ENCODE data around the gene QDPR.

Gene QDPR

DNA sequence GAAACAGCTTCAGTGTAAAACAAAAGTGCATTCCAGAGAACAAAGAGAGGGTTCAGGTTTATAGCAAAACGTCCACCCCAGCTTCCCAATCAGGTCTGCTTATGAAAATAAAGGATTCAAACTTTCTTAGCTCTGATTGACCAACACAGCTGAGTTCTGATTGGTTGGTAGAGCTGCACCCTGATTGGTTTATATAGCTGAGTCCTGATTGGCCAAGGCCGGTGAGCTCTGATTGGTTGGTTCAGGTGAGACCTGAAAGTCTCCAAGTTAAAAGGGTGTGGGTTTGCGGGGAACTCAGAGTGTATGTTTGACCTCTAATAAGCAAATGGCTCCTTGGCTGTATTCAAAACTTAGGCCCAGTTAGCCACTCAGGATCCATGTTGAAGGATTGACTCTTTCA, 24.0 kb upstream of the QDPR start:
- no peak for ATAC-seq
- TF ChIP-seq ZC3H10 (CRISPR knock-in tag; IDR thresholded peaks at IDR 0.05): no peak
- TF ChIP-seq, protein P1, sequence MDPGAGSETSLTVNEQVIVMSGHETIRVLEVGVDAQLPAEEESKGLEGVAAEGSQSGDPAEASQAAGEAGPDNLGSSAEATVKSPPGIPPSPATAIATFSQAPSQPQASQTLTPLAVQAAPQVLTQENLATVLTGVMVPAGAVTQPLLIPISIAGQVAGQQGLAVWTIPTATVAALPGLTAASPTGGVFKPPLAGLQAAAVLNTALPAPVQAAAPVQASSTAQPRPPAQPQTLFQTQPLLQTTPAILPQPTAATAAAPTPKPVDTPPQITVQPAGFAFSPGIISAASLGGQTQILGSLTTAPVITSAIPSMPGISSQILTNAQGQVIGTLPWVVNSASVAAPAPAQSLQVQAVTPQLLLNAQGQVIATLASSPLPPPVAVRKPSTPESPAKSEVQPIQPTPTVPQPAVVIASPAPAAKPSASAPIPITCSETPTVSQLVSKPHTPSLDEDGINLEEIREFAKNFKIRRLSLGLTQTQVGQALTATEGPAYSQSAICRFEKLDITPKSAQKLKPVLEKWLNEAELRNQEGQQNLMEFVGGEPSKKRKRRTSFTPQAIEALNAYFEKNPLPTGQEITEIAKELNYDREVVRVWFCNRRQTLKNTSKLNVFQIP (CRISPR knock-in tag; IDR thresholded peaks at IDR 0.05; ENCODE audit: borderline replicate concordance, low read depth): no peak
- no peak for TF ChIP-seq ESRRG (CRISPR knock-in tag; IDR thresholded peaks at IDR 0.05)
- TF ChIP-seq, protein P2, sequence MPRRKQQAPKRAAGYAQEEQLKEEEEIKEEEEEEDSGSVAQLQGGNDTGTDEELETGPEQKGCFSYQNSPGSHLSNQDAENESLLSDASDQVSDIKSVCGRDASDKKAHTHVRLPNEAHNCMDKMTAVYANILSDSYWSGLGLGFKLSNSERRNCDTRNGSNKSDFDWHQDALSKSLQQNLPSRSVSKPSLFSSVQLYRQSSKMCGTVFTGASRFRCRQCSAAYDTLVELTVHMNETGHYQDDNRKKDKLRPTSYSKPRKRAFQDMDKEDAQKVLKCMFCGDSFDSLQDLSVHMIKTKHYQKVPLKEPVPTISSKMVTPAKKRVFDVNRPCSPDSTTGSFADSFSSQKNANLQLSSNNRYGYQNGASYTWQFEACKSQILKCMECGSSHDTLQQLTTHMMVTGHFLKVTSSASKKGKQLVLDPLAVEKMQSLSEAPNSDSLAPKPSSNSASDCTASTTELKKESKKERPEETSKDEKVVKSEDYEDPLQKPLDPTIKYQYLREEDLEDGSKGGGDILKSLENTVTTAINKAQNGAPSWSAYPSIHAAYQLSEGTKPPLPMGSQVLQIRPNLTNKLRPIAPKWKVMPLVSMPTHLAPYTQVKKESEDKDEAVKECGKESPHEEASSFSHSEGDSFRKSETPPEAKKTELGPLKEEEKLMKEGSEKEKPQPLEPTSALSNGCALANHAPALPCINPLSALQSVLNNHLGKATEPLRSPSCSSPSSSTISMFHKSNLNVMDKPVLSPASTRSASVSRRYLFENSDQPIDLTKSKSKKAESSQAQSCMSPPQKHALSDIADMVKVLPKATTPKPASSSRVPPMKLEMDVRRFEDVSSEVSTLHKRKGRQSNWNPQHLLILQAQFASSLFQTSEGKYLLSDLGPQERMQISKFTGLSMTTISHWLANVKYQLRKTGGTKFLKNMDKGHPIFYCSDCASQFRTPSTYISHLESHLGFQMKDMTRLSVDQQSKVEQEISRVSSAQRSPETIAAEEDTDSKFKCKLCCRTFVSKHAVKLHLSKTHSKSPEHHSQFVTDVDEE (CRISPR knock-in tag; IDR thresholded peaks at IDR 0.05): no peak

DNA sequence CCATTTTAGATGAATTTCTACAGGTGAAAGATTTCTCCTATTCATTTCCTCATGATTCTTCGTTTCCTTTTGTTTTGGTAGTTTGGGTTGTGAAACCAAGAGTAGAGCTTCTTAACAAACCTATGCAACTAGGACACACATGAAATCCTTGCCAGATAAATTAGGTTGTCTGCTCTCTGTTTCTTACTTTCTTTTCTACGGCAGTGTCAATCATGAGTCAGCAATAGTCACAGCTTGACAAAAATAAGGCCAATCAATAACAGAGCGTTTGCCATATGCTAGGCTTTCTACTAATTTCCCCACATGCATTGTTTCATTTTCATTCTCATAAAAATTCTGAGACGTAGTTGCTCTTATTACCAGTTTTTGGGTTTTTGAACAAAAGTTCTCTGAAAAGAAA, 23.4 kb upstream of the QDPR start:
- TF ChIP-seq CSDC2 (CRISPR knock-in tag; IDR thresholded peaks at IDR 0.05) (no peak), ZNF565 (CRISPR knock-in tag; conservative IDR thresholded peaks at IDR 0.05; ENCODE audit: low read depth) (no peak), ZC3H10 (CRISPR knock-in tag; IDR thresholded peaks at IDR 0.05) (no peak), GLIS3 (CRISPR knock-in tag; IDR thresholded peaks at IDR 0.05) (no peak), ESRRG (CRISPR knock-in tag; IDR thresholded peaks at IDR 0.05) (no peak), TOX (CRISPR knock-in tag; IDR thresholded peaks at IDR 0.05; ENCODE audit: borderline replicate concordance) (no peak), OSR1 (CRISPR knock-in tag; IDR thresholded peaks at IDR 0.05) (no peak), TCF4 (CRISPR knock-in tag; IDR thresholded peaks at IDR 0.05; ENCODE audit: borderline replicate concordance) (no peak), ZFP30 (CRISPR knock-in tag; IDR thresholded peaks at IDR 0.05) (no peak), ARNTL (CRISPR knock-in tag; IDR thresholded peaks at IDR 0.05; ENCODE audit: borderline replicate concordance, low read depth) (no peak), ISL1 (CRISPR knock-in tag; IDR thresholded peaks at IDR 0.05) (no peak), BACH2 (CRISPR knock-in tag; IDR thresholded peaks at IDR 0.05; ENCODE audit: borderline replicate concordance) (no peak), PPARA (CRISPR knock-in tag; IDR thresholded peaks at IDR 0.05; ENCODE audit: borderline replicate concordance) (no peak), RARB (CRISPR knock-in tag; IDR thresholded peaks at IDR 0.05) (no peak)
- TF ChIP-seq, protein P3, sequence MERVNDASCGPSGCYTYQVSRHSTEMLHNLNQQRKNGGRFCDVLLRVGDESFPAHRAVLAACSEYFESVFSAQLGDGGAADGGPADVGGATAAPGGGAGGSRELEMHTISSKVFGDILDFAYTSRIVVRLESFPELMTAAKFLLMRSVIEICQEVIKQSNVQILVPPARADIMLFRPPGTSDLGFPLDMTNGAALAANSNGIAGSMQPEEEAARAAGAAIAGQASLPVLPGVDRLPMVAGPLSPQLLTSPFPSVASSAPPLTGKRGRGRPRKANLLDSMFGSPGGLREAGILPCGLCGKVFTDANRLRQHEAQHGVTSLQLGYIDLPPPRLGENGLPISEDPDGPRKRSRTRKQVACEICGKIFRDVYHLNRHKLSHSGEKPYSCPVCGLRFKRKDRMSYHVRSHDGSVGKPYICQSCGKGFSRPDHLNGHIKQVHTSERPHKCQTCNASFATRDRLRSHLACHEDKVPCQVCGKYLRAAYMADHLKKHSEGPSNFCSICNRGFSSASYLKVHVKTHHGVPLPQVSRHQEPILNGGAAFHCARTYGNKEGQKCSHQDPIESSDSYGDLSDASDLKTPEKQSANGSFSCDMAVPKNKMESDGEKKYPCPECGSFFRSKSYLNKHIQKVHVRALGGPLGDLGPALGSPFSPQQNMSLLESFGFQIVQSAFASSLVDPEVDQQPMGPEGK (CRISPR knock-in tag; IDR thresholded peaks at IDR 0.05; ENCODE audit: borderline replicate concordance): no peak
- TF ChIP-seq, protein P4, sequence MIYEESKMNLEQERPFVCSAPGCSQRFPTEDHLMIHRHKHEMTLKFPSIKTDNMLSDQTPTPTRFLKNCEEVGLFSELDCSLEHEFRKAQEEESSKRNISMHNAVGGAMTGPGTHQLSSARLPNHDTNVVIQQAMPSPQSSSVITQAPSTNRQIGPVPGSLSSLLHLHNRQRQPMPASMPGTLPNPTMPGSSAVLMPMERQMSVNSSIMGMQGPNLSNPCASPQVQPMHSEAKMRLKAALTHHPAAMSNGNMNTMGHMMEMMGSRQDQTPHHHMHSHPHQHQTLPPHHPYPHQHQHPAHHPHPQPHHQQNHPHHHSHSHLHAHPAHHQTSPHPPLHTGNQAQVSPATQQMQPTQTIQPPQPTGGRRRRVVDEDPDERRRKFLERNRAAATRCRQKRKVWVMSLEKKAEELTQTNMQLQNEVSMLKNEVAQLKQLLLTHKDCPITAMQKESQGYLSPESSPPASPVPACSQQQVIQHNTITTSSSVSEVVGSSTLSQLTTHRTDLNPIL (CRISPR knock-in tag; IDR thresholded peaks at IDR 0.05; ENCODE audit: low read depth): no peak
- TF ChIP-seq, protein P2 (CRISPR knock-in tag; IDR thresholded peaks at IDR 0.05): no peak

DNA sequence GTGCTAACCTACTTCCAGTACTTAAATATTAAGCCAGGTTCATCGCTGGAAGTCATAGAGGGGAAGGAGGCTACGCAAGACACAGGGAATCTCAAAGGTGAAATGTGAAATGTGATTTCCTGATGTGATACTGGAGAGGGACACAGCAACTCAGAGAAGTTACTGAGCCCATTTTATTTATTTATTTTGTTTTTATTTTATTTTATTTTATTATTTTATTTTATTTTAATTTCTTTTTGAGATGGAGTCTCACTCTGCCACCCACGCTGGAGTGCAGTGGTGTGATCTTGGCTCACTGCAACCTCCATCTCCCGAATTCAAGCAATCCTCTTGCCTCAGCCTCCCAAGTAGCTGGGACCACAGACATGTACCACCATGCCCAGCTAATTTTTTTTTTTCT, 22.8 kb upstream of the QDPR start:
- TF ChIP-seq, protein P3 (CRISPR knock-in tag; IDR thresholded peaks at IDR 0.05; ENCODE audit: borderline replicate concordance): no peak
- TF ChIP-seq, protein P5, sequence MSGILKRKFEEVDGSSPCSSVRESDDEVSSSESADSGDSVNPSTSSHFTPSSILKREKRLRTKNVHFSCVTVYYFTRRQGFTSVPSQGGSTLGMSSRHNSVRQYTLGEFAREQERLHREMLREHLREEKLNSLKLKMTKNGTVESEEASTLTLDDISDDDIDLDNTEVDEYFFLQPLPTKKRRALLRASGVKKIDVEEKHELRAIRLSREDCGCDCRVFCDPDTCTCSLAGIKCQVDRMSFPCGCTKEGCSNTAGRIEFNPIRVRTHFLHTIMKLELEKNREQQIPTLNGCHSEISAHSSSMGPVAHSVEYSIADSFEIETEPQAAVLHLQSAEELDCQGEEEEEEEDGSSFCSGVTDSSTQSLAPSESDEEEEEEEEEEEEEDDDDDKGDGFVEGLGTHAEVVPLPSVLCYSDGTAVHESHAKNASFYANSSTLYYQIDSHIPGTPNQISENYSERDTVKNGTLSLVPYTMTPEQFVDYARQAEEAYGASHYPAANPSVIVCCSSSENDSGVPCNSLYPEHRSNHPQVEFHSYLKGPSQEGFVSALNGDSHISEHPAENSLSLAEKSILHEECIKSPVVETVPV (CRISPR knock-in tag; IDR thresholded peaks at IDR 0.05): no peak
- TF ChIP-seq ZFP30 (CRISPR knock-in tag; IDR thresholded peaks at IDR 0.05) (no peak), OSR1 (CRISPR knock-in tag; IDR thresholded peaks at IDR 0.05) (no peak), ESRRG (CRISPR knock-in tag; IDR thresholded peaks at IDR 0.05) (no peak), TOX (CRISPR knock-in tag; IDR thresholded peaks at IDR 0.05; ENCODE audit: borderline replicate concordance) (no peak), BACH2 (CRISPR knock-in tag; IDR thresholded peaks at IDR 0.05; ENCODE audit: borderline replicate concordance) (no peak), ZNF8 (CRISPR knock-in tag; IDR thresholded peaks at IDR 0.05) (no peak)
- TF ChIP-seq, protein P4 (CRISPR knock-in tag; IDR thresholded peaks at IDR 0.05; ENCODE audit: low read depth): no peak
- no peak for ATAC-seq

More for the DNA sequence above, 23.4 kb upstream of the QDPR start:
- ATAC-seq: no peak
